HEK293 (cell line): ENCODE results near the gene PUDP.
A peak's percentile ranks its signal among the peaks of the same experiment; 100 is the strongest.

Experiments used
- CTCF ChIA-PET: fragments of 350-600 bp; formaldehyde crosslinking; extraction: SDS; loops from one replicate; lab custom pipeline; 2021; ENCODE audit warnings: antibody characterized with exemption; lab: Yijun Ruan, JAX
- POLR2A ChIA-PET: fragments of 300-600 bp; formaldehyde crosslinking; extraction: SDS; loops from one replicate; lab custom pipeline; 2020; ENCODE audit warnings: antibody characterized with exemption, inconsistent platforms; lab: Yijun Ruan, JAX
- H3K27ac ChIP-seq: fragments of 200-500 bp; sonication (Bioruptor generic); 2 replicates; pipeline ENCODE4 v1.5.1; 2014; ENCODE audit warnings: low read depth, low read length, control low read depth, inconsistent platforms; ENCODE audit errors: extremely low read depth
- H3K36me3 ChIP-seq, 2 experiments: fragments of 200-500 bp in 1 of 2; sonication (Bioruptor generic) in 1 of 2; 1 replicate in 1 of 2; 2 replicates in 1 of 2; pipeline ENCODE4 v1.5.1; 2014 to 2017; ENCODE audit warnings: inconsistent platforms in 2 of 2, low read length in 2 of 2; ENCODE audit not compliant: control insufficient read depth in 2 of 2, insufficient read depth in 1 of 2
- H3K4me1 ChIP-seq: fragments of 200-500 bp; sonication (Bioruptor generic); 2 replicates; pipeline ENCODE4 v1.5.1; 2014; ENCODE audit warnings: mild to moderate bottlenecking, low read length, inconsistent platforms; ENCODE audit not compliant: control insufficient read depth, insufficient read depth
- H3K4me3 ChIP-seq: 2 replicates; pipeline ENCODE4 v1.5.1; 2011; ENCODE audit warnings: low read depth, mild to moderate bottlenecking, control low read depth, low read length, moderate library complexity
- H3K9me3 ChIP-seq: fragments of 200-500 bp; sonication (Bioruptor generic); 2 replicates; pipeline ENCODE4 v1.5.1; 2014; ENCODE audit warnings: low read depth, low read length, inconsistent platforms; ENCODE audit not compliant: control insufficient read depth, insufficient read depth
- FEZF1 ChIP-seq: fragments of 450-650 bp; formaldehyde crosslinking; IDR thresholded peaks from 2 replicates; pipeline ENCODE4 v1.5.1; 2016; ENCODE audit warnings: missing biosample characterization, missing genetic modification characterization
- PRDM1 ChIP-seq: fragments of 450-650 bp; formaldehyde crosslinking; IDR thresholded peaks from 2 replicates; pipeline ENCODE4; 2016; ENCODE audit warnings: missing biosample characterization, missing genetic modification characterization
- YY1 ChIP-seq: fragments of 450-650 bp; formaldehyde crosslinking; IDR thresholded peaks from 2 replicates; pipeline ENCODE4 v1.5.1; 2018; ENCODE audit warnings: missing biosample characterization, missing genetic modification characterization
- ZBTB11 ChIP-seq: fragments of 450-650 bp; formaldehyde crosslinking; conservative IDR thresholded peaks from 2 replicates; pipeline ENCODE4 v1.5.1; 2016; ENCODE audit warnings: low read depth, missing biosample characterization, missing genetic modification characterization
- ZBTB26 ChIP-seq: fragments of 450-650 bp; formaldehyde crosslinking; optimal IDR thresholded peaks from 2 replicates; pipeline ENCODE3; 2016; ENCODE audit warnings: missing biosample characterization, mild to moderate bottlenecking, missing genetic modification characterization
- ZBTB8A ChIP-seq: fragments of 450-650 bp; formaldehyde crosslinking; IDR thresholded peaks from 2 replicates; pipeline ENCODE4 v1.5.1; 2016; ENCODE audit warnings: missing biosample characterization, missing genetic modification characterization
- ZFP41 ChIP-seq: fragments of 450-650 bp; formaldehyde crosslinking; IDR thresholded peaks from 2 replicates; pipeline ENCODE4 v1.5.1; 2016; ENCODE audit warnings: missing biosample characterization, missing genetic modification characterization, borderline replicate concordance
- ZIC2 ChIP-seq: fragments of 450-650 bp; formaldehyde crosslinking; IDR thresholded peaks from 2 replicates; pipeline ENCODE4 v1.5.1; 2016; ENCODE audit warnings: missing biosample characterization, missing genetic modification characterization
- ZNF248 ChIP-seq: fragments of 450-650 bp; formaldehyde crosslinking; IDR thresholded peaks from 2 replicates; pipeline ENCODE4 v1.5.1; 2017; ENCODE audit warnings: missing biosample characterization, missing genetic modification characterization
- ZNF366 ChIP-seq: fragments of 450-650 bp; formaldehyde crosslinking; conservative IDR thresholded peaks from 2 replicates; pipeline ENCODE4 v1.5.1; 2016; ENCODE audit warnings: missing biosample characterization, missing genetic modification characterization
- ZNF670 ChIP-seq: fragments of 450-650 bp; formaldehyde crosslinking; IDR thresholded peaks from 2 replicates; pipeline ENCODE4 v1.5.1; 2016; ENCODE audit warnings: missing biosample characterization, missing genetic modification characterization, low read depth
- ZNF692 ChIP-seq: fragments of 450-650 bp; formaldehyde crosslinking; IDR thresholded peaks from 2 replicates; pipeline ENCODE4 v1.5.1; 2016; ENCODE audit warnings: missing biosample characterization, missing genetic modification characterization
- ZNF76 ChIP-seq: fragments of 450-650 bp; formaldehyde crosslinking; IDR thresholded peaks from 2 replicates; pipeline ENCODE4; 2016; ENCODE audit warnings: low read depth, missing biosample characterization, missing genetic modification characterization, borderline replicate concordance
- TF ChIP-seq, protein P1 (sequence below): fragments of 450-650 bp; formaldehyde crosslinking; IDR thresholded peaks from 2 replicates; pipeline ENCODE4 v1.5.1; 2016; ENCODE audit warnings: missing biosample characterization, missing genetic modification characterization
- TF ChIP-seq, protein P2 (sequence below): fragments of 450-650 bp; formaldehyde crosslinking; IDR thresholded peaks from 2 replicates; pipeline ENCODE4 v1.5.1; 2017; ENCODE audit warnings: missing biosample characterization, missing genetic modification characterization

Gene PUDP

GRCh38 chrX:7154041-7154597 lies 6.2 kb upstream of the PUDP start (continued):
- no peak for TF ChIP-seq ZNF76 (tag by site-specific recombination)

GRCh38 chrX:7153231-7153630 lies 5.3 kb upstream of the PUDP start:
- H3K9me3 ChIP-seq: no peaks in the 10 kb centered on the region
- no peaks in the 10 kb centered on the region for H3K36me3 ChIP-seq
- H3K4me1 ChIP-seq: no peaks in the 10 kb centered on the region
- H3K27ac ChIP-seq: no peak overlapping the region
- no peak overlapping the region for H3K4me3 ChIP-seq
- TF ChIP-seq, protein P1, sequence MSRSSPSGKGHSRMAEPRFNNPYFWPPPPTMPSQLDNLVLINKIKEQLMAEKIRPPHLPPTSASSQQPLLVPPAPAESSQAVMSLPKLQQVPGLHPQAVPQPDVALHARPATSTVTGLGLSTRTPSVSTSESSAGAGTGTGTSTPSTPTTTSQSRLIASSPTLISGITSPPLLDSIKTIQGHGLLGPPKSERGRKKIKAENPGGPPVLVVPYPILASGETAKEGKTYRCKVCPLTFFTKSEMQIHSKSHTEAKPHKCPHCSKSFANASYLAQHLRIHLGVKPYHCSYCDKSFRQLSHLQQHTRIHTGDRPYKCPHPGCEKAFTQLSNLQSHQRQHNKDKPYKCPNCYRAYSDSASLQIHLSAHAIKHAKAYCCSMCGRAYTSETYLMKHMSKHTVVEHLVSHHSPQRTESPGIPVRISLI (tag by site-specific recombination): no peak
- TF ChIP-seq, protein P2, sequence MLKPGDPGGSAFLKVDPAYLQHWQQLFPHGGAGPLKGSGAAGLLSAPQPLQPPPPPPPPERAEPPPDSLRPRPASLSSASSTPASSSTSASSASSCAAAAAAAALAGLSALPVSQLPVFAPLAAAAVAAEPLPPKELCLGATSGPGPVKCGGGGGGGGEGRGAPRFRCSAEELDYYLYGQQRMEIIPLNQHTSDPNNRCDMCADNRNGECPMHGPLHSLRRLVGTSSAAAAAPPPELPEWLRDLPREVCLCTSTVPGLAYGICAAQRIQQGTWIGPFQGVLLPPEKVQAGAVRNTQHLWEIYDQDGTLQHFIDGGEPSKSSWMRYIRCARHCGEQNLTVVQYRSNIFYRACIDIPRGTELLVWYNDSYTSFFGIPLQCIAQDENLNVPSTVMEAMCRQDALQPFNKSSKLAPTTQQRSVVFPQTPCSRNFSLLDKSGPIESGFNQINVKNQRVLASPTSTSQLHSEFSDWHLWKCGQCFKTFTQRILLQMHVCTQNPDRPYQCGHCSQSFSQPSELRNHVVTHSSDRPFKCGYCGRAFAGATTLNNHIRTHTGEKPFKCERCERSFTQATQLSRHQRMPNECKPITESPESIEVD: no peak
- TF ChIP-seq ZFP41 (tag by site-specific recombination) (no peak), ZNF366 (peak; percentile 28; the same call in 1 of the 2 replicates), ZIC2 (tag by site-specific recombination) (no peak), PRDM1 (tag by site-specific recombination) (peak; percentile 52)
- ChIA-PET CTCF (no interaction called here), POLR2A (interaction anchor here (0.6 kb wide), 1 partner anchor 408 kb away, joined by 3 read pairs; no protein-coding TSS in a partner anchor)

DNA sequence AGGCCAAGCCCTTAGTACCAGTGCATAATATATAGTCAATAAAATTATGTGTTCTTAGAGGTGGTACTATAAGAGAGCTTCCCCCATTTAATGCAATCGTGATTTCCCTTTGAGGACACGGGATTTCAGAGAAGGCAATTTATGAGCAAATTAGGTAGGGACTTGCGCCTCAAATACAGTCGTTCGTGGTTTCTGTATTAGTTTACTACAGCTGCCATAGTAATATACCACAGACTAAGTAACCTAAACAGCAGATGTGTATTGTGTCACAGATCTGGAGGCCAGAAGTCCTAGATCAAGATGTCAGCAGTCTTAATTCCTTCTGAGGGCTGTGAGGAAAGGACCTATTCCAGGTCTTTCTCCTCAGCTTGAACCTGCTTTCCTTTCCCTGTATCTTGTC lies 1.5 kb upstream of the PUDP start:
- H3K4me3 ChIP-seq: no peak overlapping the region

GRCh38 chrX:7147413-7147977 lies 458 bp downstream of the PUDP start, which contains the start of gene STS:
Gene STS, plus strand, starts transcription at chrX:7147712. Its CDS starts 105,488 bp downstream, at chrX:7253200.
- POLR2A ChIA-PET: interaction anchor here (0.6 kb wide), 1 partner anchor 167 kb away, joined by 3 read pairs; no protein-coding TSS in a partner anchor
- H3K4me3 ChIP-seq: peak within 1 kb of the TSS; percentile 99

More for the DNA sequence above, 1.5 kb upstream of the PUDP start:
- no peaks in the 10 kb centered on the region for H3K9me3 ChIP-seq
- no peaks in the 10 kb centered on the region for H3K4me1 ChIP-seq
- H3K27ac ChIP-seq: no peak overlapping the region
- H3K36me3 ChIP-seq: no peaks in the 10 kb centered on the region
- TF ChIP-seq ZNF670 (tag by site-specific recombination): no peak
- CTCF ChIA-PET: no interaction called here
- POLR2A ChIA-PET: no interaction called here

More at GRCh38 chrX:7147413-7147977, 458 bp downstream of the PUDP start, which contains the start of gene STS:
- Histone ChIP-seq H3K27ac (peak within 1 kb of the TSS; percentile 66; the same call in 1 of the 2 replicates), H3K9me3 (no peaks in the 10 kb centered on the region)
- CTCF ChIA-PET: interaction anchor here (0.7 to 1.7 kb wide), 2 partner anchors 14 to 863 kb away, joined by 3 to 4 read pairs; no protein-coding TSS in a partner anchor
- TF ChIP-seq YY1 (peak; percentile 23; the same call in 1 of the 2 replicates), ZBTB11 (0 out of 2 replicates have a peak, but pooled peaks have one; percentile 2), FEZF1 (no peak), ZBTB8A (tag by site-specific recombination) (no peak), ZBTB26 (tag by site-specific recombination) (peak; percentile 12), ZNF248 (tag by site-specific recombination) (no peak), ZNF692 (tag by site-specific recombination) (0 out of 2 replicates have a peak, but pooled peaks have one; percentile 23)
- TF ChIP-seq, all 188 proteins: peak for 4
- no peaks in the 10 kb centered on the region for H3K36me3 ChIP-seq
- no peaks in the 10 kb centered on the region for H3K4me1 ChIP-seq
